HG02642 (cell line): ENCODE data around the gene C2orf42.
"Not testable (repeated sequence)": the region's sequence is repeated elsewhere in the genome, so short reads cannot be mapped to it uniquely, and the experiment has no call there.

ENCODE experiments used
- ATAC-seq: cut with Tn5 transposase; IDR thresholded peaks from one replicate; pipeline ENCODE4 v1.9.1; 2021; ENCODE audit warnings: mild to moderate bottlenecking; ENCODE audit not compliant: unreplicated experiment, poor library complexity

The C2orf42 gene

GRCh38 chr2:70190418-70191243, at the start of gene C2orf42:
C2orf42 (minus strand) TSS chr2:70191019; CDS start chr2:70181985, 9,034 bp downstream.
- ATAC-seq, result peak; percentile 86

- ATAC-seq, result no peak
Observed at GRCh38 chr2:70240599-70240998, 49.8 kb upstream of the C2orf42 start.

GRCh38 chr2:70233926-70234325, 43.1 kb upstream of the C2orf42 start:
- ATAC-seq, result no peak

- ATAC-seq, result no peak
Observed at GRCh38 chr2:70226781-70227180, 36.0 kb upstream of the C2orf42 start.

- ATAC-seq, result not testable (repeated sequence)
Observed at GRCh38 chr2:70223305-70223704, 32.5 kb upstream of the C2orf42 start.

- no peak for ATAC-seq
Observed at GRCh38 chr2:70214953-70215549, 24.2 kb upstream of the C2orf42 start.

GRCh38 chr2:70214365-70214764, 23.5 kb upstream of the C2orf42 start:
- no peak for ATAC-seq

- no peak for ATAC-seq
Observed at GRCh38 chr2:70212298-70212932, 21.6 kb upstream of the C2orf42 start.

GRCh38 chr2:70211595-70211994, 20.8 kb upstream of the C2orf42 start:
- ATAC-seq, result no peak

GRCh38 chr2:70204452-70204851, 13.6 kb upstream of the C2orf42 start:
- no peak for ATAC-seq

GRCh38 chr2:70203086-70203485, 12.3 kb upstream of the C2orf42 start:
- ATAC-seq, result no peak

- ATAC-seq, result no peak
Observed at GRCh38 chr2:70202236-70202806, 11.5 kb upstream of the C2orf42 start.

GRCh38 chr2:70201831-70202230, 11.0 kb upstream of the C2orf42 start:
- no peak for ATAC-seq

GRCh38 chr2:70201225-70201768, 10.5 kb upstream of the C2orf42 start:
- ATAC-seq, result no peak

GRCh38 chr2:70199320-70199864, 8.6 kb upstream of the C2orf42 start:
- no peak for ATAC-seq

- ATAC-seq, result no peak
Observed at GRCh38 chr2:70192516-70192915, 1.7 kb upstream of the C2orf42 start.

GRCh38 chr2:70191244-70191735, 471 bp upstream of the C2orf42 start:
- ATAC-seq, result no peak

- no peak for ATAC-seq
Observed at GRCh38 chr2:70188460-70188859, 2.4 kb downstream of the C2orf42 start.

- not testable (repeated sequence) for ATAC-seq
Observed at GRCh38 chr2:70187170-70187569, 3.6 kb downstream of the C2orf42 start.

GRCh38 chr2:70182689-70183088, 8.1 kb downstream of the C2orf42 start:
- no peak for ATAC-seq
